Measurements from ENCODE around the gene KCNAB1.
"Not testable (repeated sequence)": the region's sequence is repeated elsewhere in the genome, so short reads cannot be mapped to it uniquely, and the experiment has no call there.

KCNAB1 gene

DNA sequence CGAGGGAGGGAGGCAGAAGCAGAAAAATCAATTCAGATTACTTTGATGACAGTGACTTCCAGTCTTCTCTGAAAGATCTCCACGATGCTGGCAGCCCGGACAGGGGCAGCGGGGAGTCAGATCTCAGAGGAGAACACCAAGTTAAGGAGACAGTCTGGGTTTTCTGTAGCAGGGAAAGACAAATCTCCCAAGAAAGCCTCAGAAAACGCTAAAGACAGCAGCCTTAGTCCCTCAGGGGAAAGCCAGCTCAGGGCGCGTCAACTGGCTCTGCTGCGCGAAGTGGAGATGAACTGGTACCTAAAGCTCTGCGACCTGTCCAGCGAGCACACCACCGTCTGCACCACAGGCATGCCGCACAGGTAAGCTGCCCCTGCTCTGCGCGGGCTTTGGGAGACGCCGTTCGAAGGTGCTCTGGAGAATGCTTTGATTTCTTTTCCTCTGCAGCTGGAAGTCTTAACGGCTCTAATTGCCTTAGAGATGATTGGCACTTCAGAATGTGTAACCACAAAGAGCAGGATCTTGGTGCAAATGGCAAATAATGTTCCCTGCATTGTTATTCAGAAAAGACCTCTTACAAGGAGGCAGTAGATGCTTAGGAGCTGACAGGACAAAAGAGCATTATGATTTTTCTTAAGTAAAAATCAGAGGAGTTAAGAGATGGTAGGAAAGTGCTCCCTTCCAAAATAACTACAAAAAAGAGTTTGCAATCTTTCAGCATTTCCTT lies at the start of gene KCNAB1:
Gene KCNAB1 (plus strand): TSS at position 51 of the 724 bp plus-strand sequence.
- DNase-seq, result no peak

DNA sequence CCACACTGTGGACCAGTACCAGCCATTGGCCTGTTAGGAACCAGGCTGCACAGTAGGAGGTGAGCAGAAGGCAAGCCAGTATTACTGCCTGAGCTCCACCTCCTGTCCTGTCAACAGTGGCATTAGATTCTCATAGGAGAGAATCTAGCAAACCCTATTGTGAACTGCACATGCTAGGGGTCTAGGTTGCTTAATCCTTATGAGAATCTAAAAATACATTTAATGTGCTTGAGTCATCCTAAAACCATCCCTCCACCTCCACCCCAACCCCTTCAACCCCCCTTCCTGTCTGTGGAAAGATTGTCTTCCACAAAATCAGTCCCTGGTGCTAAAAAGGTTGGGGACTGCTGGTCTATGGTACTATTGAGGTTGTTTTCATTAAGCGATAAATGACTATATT lies 49.3 kb upstream of the KCNAB1 start:
- no peak for DNase-seq

DNA sequence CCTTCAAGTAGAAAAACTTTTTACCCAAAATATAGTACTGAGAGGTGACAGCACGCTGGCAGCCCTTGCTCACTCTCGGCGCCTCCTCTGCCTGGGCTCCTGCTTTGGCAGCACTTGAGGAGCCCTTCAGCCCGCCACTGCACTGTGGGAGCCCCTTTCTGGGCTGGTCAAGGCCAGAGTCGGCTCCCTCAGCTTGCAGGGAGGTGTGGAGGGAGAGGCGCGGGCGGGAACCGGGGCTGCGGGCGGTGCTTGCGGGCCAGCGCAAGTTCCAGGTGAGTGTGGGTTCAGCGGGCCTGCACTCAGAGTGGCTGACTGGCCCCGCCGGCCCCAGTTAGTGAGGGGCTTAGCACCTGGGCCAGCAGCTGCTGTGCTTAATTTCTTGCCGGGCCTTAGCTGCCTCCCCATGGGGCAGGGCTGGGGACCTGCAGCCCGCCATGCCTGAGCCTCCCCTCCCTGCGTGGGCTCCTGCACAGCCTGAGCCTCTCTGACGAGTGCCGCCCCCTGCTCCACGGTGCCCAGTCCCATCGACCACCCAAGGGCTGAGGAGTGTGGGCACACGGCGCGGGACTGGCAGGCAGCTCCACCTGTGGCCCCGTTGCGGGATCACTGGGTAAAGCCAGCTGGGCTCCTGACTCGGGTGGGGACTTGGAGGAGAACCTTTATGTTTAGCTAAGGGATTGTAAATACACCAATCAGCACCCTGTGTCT lies 47.3 kb upstream of the KCNAB1 start:
- not testable (repeated sequence) for DNase-seq

DNA sequence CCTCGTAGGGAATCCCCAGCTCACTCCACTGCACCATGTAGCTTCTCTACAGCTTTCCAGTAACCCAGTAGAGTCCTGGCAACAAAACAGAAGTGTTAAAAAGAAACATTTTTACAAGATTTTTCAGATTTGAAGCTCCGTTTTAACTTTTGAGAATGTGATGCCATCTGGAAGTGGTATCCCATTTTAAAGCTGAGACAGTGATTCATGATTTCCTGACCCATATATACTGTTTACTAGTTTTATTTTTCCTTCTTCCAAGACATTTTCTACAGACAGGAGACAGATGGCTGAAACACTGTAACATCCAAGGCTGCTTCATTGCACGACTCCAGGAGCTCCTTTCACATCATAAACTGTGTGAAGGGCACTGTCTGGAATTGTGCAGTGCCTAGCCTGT lies 30.3 kb upstream of the KCNAB1 start:
- DNase-seq, result no peak

DNA sequence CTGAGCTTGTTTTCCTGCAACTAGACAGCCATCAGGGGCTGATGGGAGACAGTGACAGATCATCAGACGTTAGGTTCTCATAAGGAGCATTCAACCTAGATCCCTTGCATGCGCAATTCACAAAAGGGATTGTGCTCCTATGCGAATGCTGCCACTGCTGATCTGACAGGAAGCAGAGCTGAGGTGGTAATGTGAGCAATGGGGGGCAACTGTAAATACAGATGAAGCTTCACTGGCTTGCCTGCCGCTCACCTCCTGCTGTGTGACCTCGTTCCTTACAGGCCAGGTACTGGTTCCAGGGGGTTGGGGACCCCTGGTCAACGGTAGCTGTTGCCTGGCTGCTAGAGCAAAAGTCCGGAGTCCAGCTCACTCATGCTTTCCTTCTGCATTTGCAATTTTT lies 26.4 kb upstream of the KCNAB1 start:
- no peak for DNase-seq

DNA sequence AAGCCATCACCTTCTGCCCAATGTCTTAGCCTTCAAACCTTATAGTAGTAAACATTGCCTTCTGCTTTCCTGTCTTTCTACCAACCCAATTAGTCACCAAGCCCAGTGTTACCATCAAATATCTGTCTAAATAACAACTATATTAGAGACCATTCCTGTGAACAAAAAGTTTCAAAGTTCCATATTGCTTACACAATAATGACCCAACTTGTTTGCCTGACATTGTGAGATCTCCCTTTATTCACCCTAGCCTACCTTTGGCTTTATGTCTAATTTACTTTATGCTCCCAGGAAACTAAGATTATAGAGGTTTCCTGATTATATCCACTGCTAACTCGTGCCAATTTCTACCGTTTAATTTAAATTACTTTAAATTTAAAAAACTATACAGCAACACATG lies 26.0 kb upstream of the KCNAB1 start:
- DNase-seq, result no peak

DNA sequence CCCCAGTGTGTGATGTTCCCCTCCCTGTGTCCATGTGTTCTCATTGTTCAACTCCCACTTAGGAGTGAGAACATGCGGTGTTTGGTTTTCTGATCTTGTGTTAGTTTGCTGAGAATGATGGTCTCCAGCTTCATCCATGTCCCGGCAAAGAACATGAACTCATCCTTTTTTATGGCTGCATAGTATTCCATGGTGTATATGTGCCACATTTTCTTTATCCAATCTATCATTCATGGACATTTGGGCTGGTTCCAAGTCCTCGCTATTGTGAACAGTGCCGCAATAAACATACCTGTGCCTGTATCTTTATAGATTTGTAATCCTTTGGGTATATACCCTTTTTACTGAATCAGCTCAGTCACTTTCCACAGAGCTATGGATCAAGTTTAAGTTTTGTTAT lies 24.7 kb upstream of the KCNAB1 start:
- not testable (repeated sequence) for DNase-seq

DNA sequence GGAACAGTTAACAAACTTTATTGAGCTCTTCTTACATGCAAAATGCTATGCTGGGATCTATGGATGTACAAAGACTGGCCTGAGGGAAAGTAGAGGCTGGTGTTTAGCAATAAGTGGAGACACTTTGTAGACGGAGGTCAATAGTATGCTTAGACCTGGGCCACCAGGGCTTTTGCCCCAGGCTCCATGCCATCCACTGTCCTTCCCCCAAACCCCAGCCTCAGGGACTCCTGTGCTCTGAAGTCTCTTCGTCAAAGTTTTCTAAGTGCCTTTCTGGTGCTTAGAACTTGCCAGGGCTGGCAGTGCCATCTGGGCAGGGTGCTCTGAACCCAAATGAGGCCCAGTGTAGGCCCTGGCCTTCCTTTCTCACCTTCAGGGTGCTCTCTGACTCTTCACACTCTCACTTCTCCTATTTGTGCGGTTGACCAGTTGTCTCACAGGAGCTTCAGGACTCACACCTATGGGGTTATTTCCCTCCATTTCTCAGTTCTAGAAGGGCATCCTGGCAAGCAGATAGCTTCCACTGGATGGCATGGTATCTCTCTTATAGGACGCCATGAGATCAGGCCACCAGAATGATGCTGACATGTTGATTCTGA lies 21.8 kb upstream of the KCNAB1 start:
- DNase-seq, result no peak

DNA sequence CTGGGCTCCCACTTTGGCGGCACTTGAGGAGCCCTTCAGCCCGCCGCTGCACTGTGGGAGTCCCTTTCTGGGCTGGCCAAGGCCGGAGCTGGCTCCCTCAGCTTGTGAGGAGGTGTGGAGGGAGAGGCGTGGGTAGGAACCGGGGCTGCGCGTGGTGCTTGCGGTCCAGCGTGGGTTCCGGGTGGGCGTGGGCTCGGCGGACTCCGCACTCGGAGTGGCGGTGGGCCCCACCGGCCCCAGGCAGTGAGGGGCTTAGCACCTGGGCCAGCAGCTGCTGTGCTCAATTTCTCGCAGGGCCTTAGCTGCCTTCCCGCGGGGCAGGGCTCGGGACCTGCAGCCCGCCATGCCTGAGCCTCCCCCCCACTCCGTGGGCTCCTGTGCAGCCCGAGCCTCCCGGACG lies 21.0 kb upstream of the KCNAB1 start:
- DNase-seq, result not testable (repeated sequence)

DNA sequence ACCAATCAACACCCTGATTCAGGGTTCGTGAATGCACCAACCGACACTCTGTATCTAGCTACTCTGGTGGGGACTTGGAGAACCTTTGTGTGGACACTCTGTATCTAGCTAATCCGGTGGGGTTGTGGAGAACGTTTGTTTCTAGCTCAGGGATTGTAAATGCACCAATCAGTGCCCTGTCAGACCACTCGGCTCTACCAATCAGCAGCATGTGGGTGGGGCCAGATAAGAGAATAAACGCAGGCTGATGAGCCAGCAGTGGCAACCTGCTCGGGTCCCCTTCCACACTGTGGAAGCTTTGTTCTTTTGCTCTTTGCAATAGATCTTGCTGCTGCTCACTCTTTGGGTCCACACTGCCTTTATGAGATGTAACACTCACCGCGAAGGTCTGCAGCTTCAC lies 20.4 kb upstream of the KCNAB1 start:
- not testable (repeated sequence) for DNase-seq

DNA sequence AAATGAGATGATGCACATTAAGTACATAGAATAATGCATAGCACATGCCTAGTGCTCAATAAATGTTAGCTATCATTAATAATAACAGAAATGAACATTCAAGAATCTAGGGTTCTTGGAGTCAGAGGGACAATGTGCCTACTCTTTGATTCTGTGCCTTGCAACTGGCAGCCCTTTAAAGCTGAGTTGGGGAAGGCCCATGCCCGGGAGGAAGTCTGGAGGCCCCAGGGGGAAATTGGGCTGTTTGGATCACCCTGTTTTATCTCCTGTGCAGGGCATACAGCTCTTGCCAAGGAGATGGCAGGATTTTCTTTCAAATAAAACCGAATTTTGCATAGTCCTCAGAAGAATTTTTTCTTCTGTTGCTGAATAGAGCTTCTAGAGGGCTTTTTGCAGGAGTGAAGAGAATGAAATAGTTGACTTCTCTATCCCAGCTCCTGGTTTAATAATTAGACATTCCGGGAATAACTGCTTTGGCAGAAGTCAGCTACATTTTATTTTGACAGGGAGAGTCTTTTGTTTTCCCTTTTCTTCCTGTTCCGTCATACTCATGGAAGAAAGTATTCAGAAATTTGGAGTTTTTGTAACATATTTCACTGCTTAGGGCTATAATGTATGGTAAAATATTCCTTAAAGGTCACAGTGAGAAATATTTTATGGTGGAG lies 18.0 kb upstream of the KCNAB1 start:
- no peak for DNase-seq

DNA sequence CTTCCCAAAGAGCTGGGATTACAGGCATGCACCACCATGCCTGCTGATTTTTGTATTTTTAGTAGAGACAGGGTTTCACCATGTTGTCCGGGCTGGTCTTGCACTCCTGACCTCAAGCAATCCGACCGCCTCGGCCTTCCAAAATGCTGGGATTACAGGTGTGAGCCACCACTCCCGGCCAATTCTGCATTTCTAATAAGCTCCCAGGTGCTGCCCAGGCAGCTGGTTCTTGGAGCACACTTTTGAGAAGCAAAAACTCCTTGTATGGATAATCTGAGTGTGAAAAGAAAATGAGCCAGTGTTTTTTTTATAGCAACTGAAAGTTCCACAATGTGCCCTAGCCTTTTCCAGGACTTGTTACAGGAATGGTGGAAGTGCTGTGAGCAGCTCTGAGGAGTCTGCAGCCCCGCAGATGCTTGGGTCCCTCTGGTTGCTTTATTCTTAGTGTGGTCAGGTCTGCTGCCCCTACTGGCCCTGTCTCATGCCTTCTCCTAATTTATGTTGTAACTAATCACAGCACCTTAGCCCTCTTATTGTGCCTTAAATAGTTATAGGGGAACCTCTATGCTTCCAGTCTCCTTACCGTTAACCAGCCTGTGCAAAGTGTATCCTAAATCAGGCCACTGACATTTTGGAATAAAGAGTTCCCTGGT lies 13.5 kb upstream of the KCNAB1 start:
- no peak for DNase-seq

DNA sequence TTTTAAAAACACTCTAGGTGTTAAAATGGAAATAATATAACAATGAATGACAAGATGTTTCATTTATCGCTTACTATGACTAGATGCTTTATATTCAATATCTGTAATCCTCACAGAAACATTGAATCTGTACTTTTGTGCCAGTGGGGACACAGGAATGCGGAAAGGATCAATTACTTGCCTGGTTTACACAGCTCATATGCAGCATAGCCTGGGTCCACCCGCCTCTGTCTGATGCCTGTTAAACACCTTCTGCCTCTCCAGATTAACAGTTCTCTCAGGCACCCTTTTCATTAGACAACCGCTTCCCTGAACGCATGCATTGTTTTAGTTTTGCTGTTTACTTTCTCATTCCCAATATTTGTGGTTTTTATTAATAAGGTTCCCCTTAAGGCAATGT lies 12.9 kb upstream of the KCNAB1 start:
- no peak for DNase-seq

DNA sequence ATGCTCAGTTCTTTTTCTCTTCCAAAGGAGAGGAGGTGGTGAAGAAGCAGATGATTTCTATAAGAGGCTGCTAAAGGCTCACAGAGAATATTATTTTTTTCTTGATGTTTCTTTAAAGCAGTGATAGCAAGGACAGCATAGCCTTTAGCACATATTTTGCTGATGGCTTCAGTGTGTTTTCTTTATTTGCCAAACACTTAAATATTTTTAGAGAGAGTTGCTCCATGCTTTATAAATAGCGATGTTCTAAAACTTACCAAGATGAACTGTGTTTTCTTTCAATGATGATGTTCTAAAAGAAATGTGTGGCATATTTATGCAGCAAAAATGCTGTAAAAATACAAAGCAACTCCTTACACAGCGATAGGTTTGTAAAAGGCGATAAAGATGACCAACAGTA lies 11.8 kb upstream of the KCNAB1 start:
- no peak for DNase-seq

DNA sequence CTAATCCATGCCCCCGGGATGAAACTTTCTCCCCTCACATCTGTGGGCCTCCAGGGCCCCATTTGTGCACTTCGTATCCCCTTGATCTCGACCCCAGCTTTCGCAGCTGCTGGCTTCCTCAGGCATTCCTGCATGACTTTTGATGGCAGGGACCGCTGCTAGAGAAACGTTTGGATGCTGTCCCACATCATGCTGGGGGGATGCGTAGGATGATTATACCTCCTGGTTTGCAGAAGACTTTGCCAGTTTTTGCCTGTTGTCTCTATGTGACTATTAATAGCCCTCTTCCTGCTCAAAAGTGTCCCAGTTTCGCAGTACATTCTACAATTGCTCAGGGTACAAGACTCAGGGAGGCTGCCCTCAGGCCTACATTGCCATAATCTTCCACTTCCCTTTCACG lies 10.4 kb upstream of the KCNAB1 start:
- no peak for DNase-seq

DNA sequence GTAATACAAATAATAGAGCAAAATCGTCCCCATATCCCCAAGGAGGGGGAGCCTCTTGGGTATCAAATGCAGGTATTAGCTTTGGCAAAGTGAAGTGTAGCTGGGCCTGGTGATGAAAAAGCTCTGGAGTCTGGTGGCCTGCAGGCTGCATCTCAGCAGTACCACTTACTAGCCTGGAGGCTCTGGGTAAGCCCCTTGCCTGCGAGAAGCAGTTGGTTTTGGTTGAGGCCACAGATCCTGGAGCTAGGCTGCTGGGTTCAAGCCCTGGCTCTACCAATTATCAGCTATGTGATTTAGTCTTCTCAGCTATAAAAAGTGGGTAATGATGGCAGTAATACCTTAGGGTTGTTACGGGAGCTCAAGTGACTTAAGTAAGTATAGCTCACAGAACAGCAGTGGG lies 6.1 kb downstream of the KCNAB1 start:
- DNase-seq, result no peak

DNA sequence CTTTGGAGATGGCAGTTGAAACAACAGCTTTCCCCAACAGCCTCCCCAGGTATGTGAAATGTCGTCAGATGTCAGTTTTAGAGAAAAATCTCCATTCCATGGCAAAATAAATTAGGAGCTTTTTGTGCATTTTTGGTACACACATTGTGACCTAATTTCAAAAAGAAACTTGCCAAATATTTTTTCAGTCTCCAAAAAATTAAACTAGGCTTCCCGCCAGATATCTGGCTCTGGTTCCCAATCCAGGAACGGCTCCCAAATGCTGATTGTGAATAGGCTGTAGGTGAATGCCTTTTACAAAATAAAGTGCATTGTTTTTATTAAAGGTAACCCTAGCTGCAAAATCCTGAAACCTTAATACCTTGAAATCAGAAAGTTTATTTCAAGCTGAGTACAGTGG lies 10.9 kb downstream of the KCNAB1 start:
- DNase-seq, result no peak

DNA sequence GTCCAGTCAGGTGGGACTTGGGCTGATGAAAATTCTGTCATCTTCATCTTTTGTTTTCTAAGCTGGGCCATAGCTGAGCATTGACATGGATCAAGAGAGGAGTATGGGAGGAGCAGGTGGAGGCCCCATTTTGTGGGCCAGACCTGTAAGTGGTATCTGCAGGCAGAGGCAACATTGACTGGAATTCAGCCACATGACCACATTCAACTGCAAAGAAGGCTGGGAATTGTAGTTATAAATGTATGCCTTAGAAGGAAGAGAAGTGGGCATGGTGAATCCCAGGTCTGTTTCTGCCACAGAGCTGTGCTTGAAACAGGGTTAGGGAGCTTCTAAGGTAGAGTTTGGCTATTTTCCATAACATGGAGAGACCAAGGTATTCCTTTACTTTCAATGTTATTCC lies 11.4 kb downstream of the KCNAB1 start:
- DNase-seq, result no peak

DNA sequence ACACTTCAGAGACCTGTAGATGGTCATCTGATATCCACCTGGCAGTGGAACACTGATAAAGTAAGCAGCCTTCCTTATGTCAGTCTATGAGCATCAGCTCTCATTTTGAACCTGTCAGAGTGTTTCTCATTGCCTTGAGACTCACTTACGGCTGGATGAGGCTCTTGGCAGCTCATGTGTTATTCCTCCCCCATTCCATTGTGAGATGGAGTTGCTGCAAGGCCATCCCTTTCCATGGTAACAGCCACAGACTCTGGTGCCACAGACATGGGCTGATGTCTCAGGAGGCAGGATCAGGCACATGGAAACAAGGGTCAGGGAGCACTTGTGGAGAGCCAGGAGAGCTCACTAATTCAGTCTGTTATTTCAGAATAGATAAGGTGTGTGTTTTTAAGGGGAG lies 11.9 kb downstream of the KCNAB1 start:
- DNase-seq, result no peak

DNA sequence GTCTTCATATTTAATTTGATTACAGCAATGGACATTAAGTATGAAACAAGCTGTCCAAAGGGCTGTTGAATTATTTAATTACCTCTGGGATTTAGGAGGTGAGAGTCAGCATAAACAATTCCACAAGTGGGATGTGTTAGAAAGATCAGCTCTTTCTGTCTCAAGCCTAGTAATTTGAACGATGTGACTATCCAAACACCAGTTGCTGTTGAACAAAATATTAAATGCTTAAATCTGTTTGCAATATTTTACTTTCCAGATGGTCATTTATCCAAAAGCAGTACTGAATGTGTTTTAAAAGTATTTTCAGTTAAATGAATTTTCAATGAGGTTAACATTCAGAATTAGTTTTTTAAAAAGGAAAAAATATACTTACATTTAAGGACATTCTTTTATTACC lies 12.7 kb downstream of the KCNAB1 start:
- no peak for DNase-seq

DNA sequence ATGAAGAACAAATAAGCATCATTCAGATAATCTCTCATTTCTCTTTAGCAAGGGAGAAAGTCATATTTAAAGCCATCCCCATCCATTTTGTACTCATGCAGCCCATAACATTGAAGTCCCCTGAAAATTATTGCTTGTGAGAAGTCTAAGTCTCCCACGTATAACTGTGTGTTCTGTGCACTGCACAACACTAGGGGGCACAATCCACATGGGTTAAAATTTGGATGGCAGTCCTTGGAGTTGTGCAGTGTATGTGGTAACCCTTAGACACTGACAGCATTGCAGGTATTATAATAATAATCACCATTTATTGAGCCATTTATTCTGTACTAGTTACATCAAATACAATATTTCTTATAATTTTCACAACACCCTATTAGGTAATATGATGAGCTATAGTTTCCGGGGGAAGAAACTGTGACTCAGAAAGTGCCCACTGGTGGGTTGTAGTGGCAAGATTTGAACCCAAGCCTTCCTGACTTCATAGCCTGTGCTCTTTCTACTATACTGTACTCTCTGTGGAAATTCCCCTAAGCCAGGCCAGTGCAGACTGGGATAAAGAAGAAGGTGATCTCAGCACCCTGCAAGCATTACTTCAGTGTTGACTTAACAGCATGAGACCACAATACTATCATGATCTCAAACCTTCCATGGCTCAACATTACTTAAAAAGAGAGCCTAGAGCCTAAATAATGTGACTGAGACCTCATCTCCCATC lies 15.7 kb downstream of the KCNAB1 start:
- no peak for DNase-seq

DNA sequence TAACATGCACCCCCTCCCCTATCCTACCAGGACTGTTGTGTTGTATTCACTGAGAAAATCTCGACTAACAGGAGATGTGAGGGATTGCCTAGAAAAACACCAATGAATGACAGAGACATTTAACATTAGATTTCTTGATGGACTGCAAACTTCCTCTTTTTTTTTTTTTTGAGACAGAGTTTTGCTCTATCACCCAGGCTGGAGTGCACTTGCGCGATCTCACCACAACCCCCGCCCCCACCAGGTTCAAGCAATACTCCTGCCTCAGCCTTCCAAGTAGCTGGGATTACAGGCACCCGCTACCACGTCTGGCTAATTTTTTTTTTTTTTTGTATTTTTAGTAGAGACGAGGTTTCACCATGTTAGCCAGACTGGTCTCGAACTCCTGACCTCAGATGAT lies 17.0 kb downstream of the KCNAB1 start:
- DNase-seq, result not testable (repeated sequence)
